CD4-positive, alpha-beta T cell (primary cell): ENCODE data around the gene PCBP1. TPM values are rescaled to one million over a fixed set of nuclear protein-coding genes. Genes with fewer than 3 reads are reported as not detected.

Experiments used
- ATAC-seq: fragments of 200-7000 bp; cut with Tn5 transposase; one replicate; pipeline ENCODE4 v1.10.0; 2022; ENCODE audit warnings: mild to moderate bottlenecking; ENCODE audit not compliant: poor library complexity
- CTCF ChIA-PET: fragments of 350-600 bp; sonication (Branson Sonifier 250); formaldehyde crosslinking; loops from one replicate; lab custom pipeline; 2021; ENCODE audit warnings: antibody characterized with exemption, inconsistent platforms; lab: Charles Lee
- POLR2A ChIA-PET: fragments of 350-600 bp; sonication (Branson Sonifier 250); formaldehyde crosslinking; loops from one replicate; lab custom pipeline; 2021; ENCODE audit warnings: antibody characterized with exemption, inconsistent platforms; lab: Charles Lee
- DNase-seq, 14 experiments: peaks; one replicate each; pipeline ENCODE4 v3.0.0-alpha.2; 2013 to 2020; ENCODE audit warnings: mixed read lengths in 2 of 14
- H3K27ac ChIP-seq, 2 donors: one replicate each; pipeline versions ENCODE4 v1.5.1 to v1.7.0; 2013; ENCODE audit warnings: low read length in 2 of 2, low read depth in 1 of 2, mild to moderate bottlenecking in 1 of 2
- H3K27me3 ChIP-seq, 2 experiments: 1 replicate in 1 of 2; 2 replicates in 1 of 2; pipeline versions ENCODE4 v1.6.1 to v1.7.0; 2013; ENCODE audit warnings: low read length in 2 of 2, control low read depth in 1 of 2, mild to moderate bottlenecking in 1 of 2, moderate library complexity in 1 of 2; ENCODE audit not compliant: insufficient read depth in 2 of 2, control insufficient read depth in 1 of 2
- H3K36me3 ChIP-seq: one replicate; pipeline ENCODE4 v1.6.1; 2013; ENCODE audit warnings: low read length, control low read depth; ENCODE audit not compliant: insufficient read depth
- H3K4me1 ChIP-seq: one replicate; pipeline ENCODE4 v1.6.1; 2013; ENCODE audit warnings: low read length, control low read depth; ENCODE audit not compliant: insufficient read depth
- H3K4me3 ChIP-seq: one replicate; pipeline ENCODE4 v1.5.1; 2013; ENCODE audit warnings: mild to moderate bottlenecking, low read length, moderate library complexity
- H3K9me3 ChIP-seq, 2 experiments: 1 replicate in 1 of 2; 2 replicates in 1 of 2; pipeline versions ENCODE4 v1.6.1 to v1.7.0; 2013; ENCODE audit warnings: low read length in 2 of 2, mild to moderate bottlenecking in 2 of 2, control low read depth in 1 of 2, moderate library complexity in 1 of 2; ENCODE audit not compliant: control insufficient read depth in 1 of 2, insufficient read depth in 1 of 2
- H3K27ac Mint-ChIP-seq: one replicate; pipeline ENCODE4 v1.8.0; 2020; ENCODE audit warnings: mixed read lengths
- H3K27me3 Mint-ChIP-seq: one replicate; pipeline ENCODE4 v1.8.0; 2021; ENCODE audit warnings: mixed read lengths
- H3K36me3 Mint-ChIP-seq: one replicate; pipeline ENCODE4 v1.8.0; 2021; ENCODE audit warnings: low read depth, mixed read lengths
- H3K4me1 Mint-ChIP-seq: one replicate; pipeline ENCODE4 v1.8.0; 2021; ENCODE audit warnings: low read depth, mixed read lengths
- H3K4me3 Mint-ChIP-seq: one replicate; pipeline ENCODE4 v1.8.0; 2020; ENCODE audit warnings: mild to moderate bottlenecking, mixed read lengths
- H3K9me3 Mint-ChIP-seq: one replicate; pipeline ENCODE4 v1.8.0; 2020; ENCODE audit warnings: mixed read lengths
- intact Hi-C, 2 experiments: fragments of 100-400 bp; cut with DNase I in 1 of 2; cut with micrococcal nuclease in 1 of 2; formaldehyde crosslinking; loops; one replicate each; pipeline versions ENCODE4 v1.15.1 to v1.9.0; 2023 to 2025; cut with DNase I, micrococcal nuclease
- total RNA-seq, 174 experiments: library from RNA in 2 of 174; stranded (reverse) in 2 of 174; gene quantifications; one replicate each; pipeline ENCODE4 v1.2.3 and lab custom pipeline; 2021 to 2026
- TF ChIP-seq, protein P1 (sequence below): fragments of 200-600 bp; IDR thresholded peaks from one replicate; pipeline ENCODE4 v1.8.0; 2022; ENCODE audit warnings: antibody characterized with exemption, mild to moderate bottlenecking

PCBP1 gene
- total RNA-seq, 2 experiments from 2014 or later, result 228 to 233 TPM

- Histone ChIP-seq H3K4me1 (peaks cover 41% of the 10 kb centered on the region), H3K27me3 (no peaks in the 10 kb centered on the region), H3K36me3 (peaks cover 77% of the 10 kb centered on the region), H3K9me3 (no peaks in the 10 kb centered on the region), H3K4me3 (no peak overlapping the region), H3K27ac (no peak overlapping the region)
- H3K4me3 Mint-ChIP-seq, result no peak overlapping the region
- peaks cover 68% of the 10 kb centered on the region for H3K36me3 Mint-ChIP-seq
- no peaks in the 10 kb centered on the region for H3K9me3 Mint-ChIP-seq
- DNase-seq (no peak), ATAC-seq (no peak)
- no peaks in the 10 kb centered on the region for H3K27me3 Mint-ChIP-seq
- POLR2A ChIA-PET, result interaction anchor here (0.6 to 11.8 kb wide), 5 partner anchors 7 to 188 kb away, joined by 3 to 235 read pairs (median 8); partner anchors contain the start of genes MXD1 and PCBP1
- peaks cover 56% of the 10 kb centered on the region for H3K4me1 Mint-ChIP-seq
- H3K27ac Mint-ChIP-seq, result peak overlapping the region; percentile 40
- CTCF ChIA-PET, result interaction anchor here (0.8 to 1.2 kb wide), 2 partner anchors 7 to 156 kb away, joined by 3 to 4 read pairs; no protein-coding TSS in a partner anchor
- intact Hi-C loops, result no loop called here
- TF ChIP-seq, protein P1, sequence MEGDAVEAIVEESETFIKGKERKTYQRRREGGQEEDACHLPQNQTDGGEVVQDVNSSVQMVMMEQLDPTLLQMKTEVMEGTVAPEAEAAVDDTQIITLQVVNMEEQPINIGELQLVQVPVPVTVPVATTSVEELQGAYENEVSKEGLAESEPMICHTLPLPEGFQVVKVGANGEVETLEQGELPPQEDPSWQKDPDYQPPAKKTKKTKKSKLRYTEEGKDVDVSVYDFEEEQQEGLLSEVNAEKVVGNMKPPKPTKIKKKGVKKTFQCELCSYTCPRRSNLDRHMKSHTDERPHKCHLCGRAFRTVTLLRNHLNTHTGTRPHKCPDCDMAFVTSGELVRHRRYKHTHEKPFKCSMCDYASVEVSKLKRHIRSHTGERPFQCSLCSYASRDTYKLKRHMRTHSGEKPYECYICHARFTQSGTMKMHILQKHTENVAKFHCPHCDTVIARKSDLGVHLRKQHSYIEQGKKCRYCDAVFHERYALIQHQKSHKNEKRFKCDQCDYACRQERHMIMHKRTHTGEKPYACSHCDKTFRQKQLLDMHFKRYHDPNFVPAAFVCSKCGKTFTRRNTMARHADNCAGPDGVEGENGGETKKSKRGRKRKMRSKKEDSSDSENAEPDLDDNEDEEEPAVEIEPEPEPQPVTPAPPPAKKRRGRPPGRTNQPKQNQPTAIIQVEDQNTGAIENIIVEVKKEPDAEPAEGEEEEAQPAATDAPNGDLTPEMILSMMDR, result no peak
These were observed 8.9 kb upstream of the PCBP1 start for GRCh38 chr2:70078384-70078783.

DNA sequence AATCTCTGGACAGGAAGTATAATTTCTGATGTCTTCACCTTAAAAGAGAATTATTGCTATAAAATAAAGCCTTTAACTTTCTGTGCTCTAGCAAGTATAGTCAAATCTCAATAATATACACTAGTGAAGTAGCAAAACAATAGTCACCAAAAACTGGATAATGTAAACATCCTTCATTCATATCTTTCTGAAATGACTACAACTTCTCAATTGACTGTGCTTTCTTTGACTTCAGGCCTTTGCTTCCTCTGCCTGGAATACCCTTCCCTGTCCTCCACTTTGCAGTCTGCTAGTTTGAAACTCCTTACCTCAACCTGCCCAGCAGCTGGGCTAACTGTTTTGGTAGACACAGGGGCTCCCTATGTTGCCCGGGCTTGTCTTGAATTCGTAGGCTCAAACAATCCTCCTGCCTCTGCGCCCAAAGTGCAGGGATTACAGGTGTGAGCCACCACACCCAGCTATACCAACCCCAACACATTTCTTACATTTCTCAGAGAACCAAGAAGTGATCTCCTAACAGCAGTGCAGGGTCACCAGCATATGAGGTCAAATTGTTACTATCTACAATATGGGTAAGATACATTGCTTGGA is 6.6 kb upstream of the PCBP1 start:
- H3K4me1 ChIP-seq, result peaks cover 52% of the 10 kb centered on the region
- no peak overlapping the region for H3K27ac ChIP-seq
- Mint-ChIP-seq H3K27ac (peak overlapping the region; percentile 64), H3K36me3 (peaks cover 80% of the 10 kb centered on the region), H3K4me3 (no peak overlapping the region), H3K4me1 (peaks cover 67% of the 10 kb centered on the region), H3K9me3 (no peaks in the 10 kb centered on the region), H3K27me3 (no peaks in the 10 kb centered on the region)
- H3K36me3 ChIP-seq, result peaks cover 68% of the 10 kb centered on the region
- ChIA-PET CTCF (interaction anchor here (1.6 to 2.8 kb wide), 4 partner anchors 8 to 62 kb away, joined by 5 to 13 read pairs (median 10); no protein-coding TSS in a partner anchor), POLR2A (interaction anchor here (0.8 to 10.0 kb wide), 3 partner anchors 8 to 167 kb away, joined by 3 to 235 read pairs (median 219); partner anchors contain the start of genes C2orf42 and MXD1)
- intact Hi-C loops, result loop anchor here in 1 of 2 experiments (5.0 kb wide), 1 partner anchor 212 kb away; the partner anchor contains the start of gene SNRPG
- TF ChIP-seq, protein P1, result no peak
- no peak overlapping the region for H3K4me3 ChIP-seq
- ATAC-seq (no peak), DNase-seq (no peak)
- H3K27me3 ChIP-seq, result no peaks in the 10 kb centered on the region
- H3K9me3 ChIP-seq, result no peaks in the 10 kb centered on the region

DNA sequence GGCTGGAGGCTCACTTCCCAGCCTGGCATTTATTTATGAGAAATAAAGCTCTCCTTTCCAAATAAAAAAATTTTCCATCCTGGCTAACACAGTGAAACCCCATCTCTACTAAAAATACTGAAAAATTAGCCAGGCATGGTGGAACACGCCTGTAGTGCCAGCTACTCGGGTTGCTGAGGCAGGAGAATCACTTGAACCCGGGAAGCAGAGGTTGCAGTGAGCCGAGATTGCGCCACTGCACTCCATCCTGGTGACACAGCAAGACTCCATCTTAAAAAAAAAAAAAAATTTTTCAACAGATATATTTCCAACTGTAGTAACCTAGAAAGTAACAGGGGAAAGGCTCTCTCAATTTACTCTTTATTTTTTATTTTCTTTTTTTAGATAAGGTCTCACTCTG is 6.1 kb upstream of the PCBP1 start:
- Mint-ChIP-seq H3K4me3 (no peak overlapping the region), H3K4me1 (peaks cover 70% of the 10 kb centered on the region), H3K27me3 (no peaks in the 10 kb centered on the region), H3K9me3 (no peaks in the 10 kb centered on the region), H3K36me3 (peaks cover 80% of the 10 kb centered on the region), H3K27ac (peak overlapping the region; percentile 64)
- intact Hi-C loops, result loop anchor here in 1 of 2 experiments (5.0 kb wide), 1 partner anchor 211 kb away; the partner anchor contains the start of gene SNRPG
- Histone ChIP-seq H3K4me1 (peaks cover 58% of the 10 kb centered on the region), H3K36me3 (peaks cover 63% of the 10 kb centered on the region), H3K4me3 (no peak overlapping the region), H3K27me3 (no peaks in the 10 kb centered on the region), H3K9me3 (no peaks in the 10 kb centered on the region), H3K27ac (no peak overlapping the region)
- TF ChIP-seq, protein P1, result no peak
- POLR2A ChIA-PET, result interaction anchor here (0.8 to 15.0 kb wide), 5 partner anchors 8 to 167 kb away, joined by 3 to 932 read pairs (median 219); partner anchors contain the start of genes C2orf42 and MXD1
- CTCF ChIA-PET, result interaction anchor here (1.6 to 2.8 kb wide), 3 partner anchors 8 to 61 kb away, joined by 7 to 13 read pairs (median 12); no protein-coding TSS in a partner anchor
- DNase-seq (no peak), ATAC-seq (no peak)
